Endothelial cell of umbilical vein (primary cell): ENCODE measurements around the gene NR1D1.

Experiments used
- CTCF ChIP-seq, 2 donors: IDR thresholded peaks; 1 replicate in 1 of 2; 2 replicates in 1 of 2; pipeline ENCODE4 v1.5.1; 2011; ENCODE audit warnings: low read length in 2 of 2, mild to moderate bottlenecking in 2 of 2, moderate library complexity in 2 of 2, control low read depth in 1 of 2, inconsistent platforms in 1 of 2, low read depth in 1 of 2; ENCODE audit not compliant: insufficient read depth in 1 of 2; ENCODE audit errors: extremely low read depth in 1 of 2
- EZH2 ChIP-seq: IDR thresholded peaks from 2 replicates; pipeline ENCODE4 v1.6.1; 2012; ENCODE audit warnings: borderline replicate concordance, low read depth, mild to moderate bottlenecking, moderate library complexity, low read length, inconsistent platforms; ENCODE audit not compliant: severe bottlenecking
- MYC ChIP-seq: IDR thresholded peaks from one replicate; pipeline ENCODE4 v1.6.1; 2011; ENCODE audit warnings: mild to moderate bottlenecking, low read depth, low read length
- POLR2A ChIP-seq: IDR thresholded peaks from 2 replicates; pipeline ENCODE4 v1.6.1; 2012; ENCODE audit warnings: low read depth, mild to moderate bottlenecking, control low read depth, low read length
- POLR2AphosphoS5 ChIP-seq: IDR thresholded peaks from 2 replicates; pipeline ENCODE4 v1.6.1; 2012; ENCODE audit warnings: low read depth, mild to moderate bottlenecking, control low read depth, low read length, moderate library complexity; ENCODE audit not compliant: insufficient read depth

GRCh38 chr17:40073454-40074174 is 26.8 kb downstream of the NR1D1 start:
- TF ChIP-seq MYC (no peak), EZH2 (no peak), POLR2A (no peak), CTCF (IDR thresholded peaks at IDR 0.05; ENCODE audit: extremely low read depth in 1 of 2, insufficient read depth in 1 of 2, low read depth in 1 of 2, low read length in 2 of 2) (no peak), POLR2AphosphoS5 (no peak)
